H1 (cell line): ENCODE results near the gene CLN5.

ENCODE experiments used
- BCL11A ChIP-seq, 2 experiments: IDR thresholded peaks; one replicate each; pipeline ENCODE4 v1.6.1; 2011; ENCODE audit warnings: low read depth in 2 of 2, low read length in 2 of 2, mild to moderate bottlenecking in 2 of 2
- CTCF ChIP-seq, 3 experiments: IDR thresholded peaks; 1 replicate in 2 of 3; 2 replicates in 1 of 3; pipeline versions ENCODE4 v1.5.1 to v1.6.1; 2011; ENCODE audit warnings: low read length in 3 of 3, mild to moderate bottlenecking in 3 of 3, inconsistent platforms in 2 of 3, low read depth in 1 of 3, moderate library complexity in 1 of 3; ENCODE audit not compliant: insufficient read depth in 1 of 3; ENCODE audit errors: control extremely low read depth in 1 of 3
- E2F6 ChIP-seq: IDR thresholded peaks from 2 replicates; pipeline ENCODE4 v1.6.1; 2012; ENCODE audit warnings: inconsistent platforms
- EZH2 ChIP-seq: fragments of 200-600 bp; sonication (generic); IDR thresholded peaks from 2 replicates; pipeline ENCODE4 v1.7.1; 2012; ENCODE audit warnings: low read depth, mild to moderate bottlenecking, moderate library complexity, low read length, inconsistent platforms; ENCODE audit not compliant: severe bottlenecking
- GABPA ChIP-seq: IDR thresholded peaks from 2 replicates; pipeline ENCODE4 v1.6.1; 2011; ENCODE audit warnings: mild to moderate bottlenecking, low read length, moderate library complexity, borderline replicate concordance; ENCODE audit not compliant: insufficient read depth
- NANOG ChIP-seq: IDR thresholded peaks from 2 replicates; pipeline ENCODE4 v1.6.1; 2011; ENCODE audit warnings: low read length, low read depth, mild to moderate bottlenecking, inconsistent platforms; ENCODE audit not compliant: insufficient read depth, poor library complexity, severe bottlenecking
- POLR2A ChIP-seq, 2 experiments: IDR thresholded peaks; 1 replicate in 1 of 2; 2 replicates in 1 of 2; pipeline ENCODE4 v1.6.1; 2011; ENCODE audit warnings: low read depth in 2 of 2, low read length in 2 of 2, mild to moderate bottlenecking in 2 of 2; ENCODE audit errors: control extremely low read depth in 1 of 2
- POLR2AphosphoS5 ChIP-seq: IDR thresholded peaks from 2 replicates; pipeline ENCODE4 v1.6.1; 2011; ENCODE audit warnings: low read depth, low read length
- SP1 ChIP-seq: IDR thresholded peaks from 2 replicates; pipeline ENCODE4 v1.6.1; 2011; ENCODE audit warnings: low read depth, low read length
- SRF ChIP-seq: IDR thresholded peaks from 2 replicates; pipeline ENCODE4 v1.6.1; 2011; ENCODE audit warnings: mild to moderate bottlenecking, low read depth, low read length, moderate library complexity

GRCh38 chr13:76973920-76974617 lies 17.8 kb upstream of the CLN5 start:
- TF ChIP-seq NANOG (no peak), CTCF (IDR thresholded peaks at IDR 0.05; ENCODE audit: control extremely low read depth in 1 of 3, insufficient read depth in 1 of 3, low read depth in 1 of 3, low read length in 3 of 3) (no peak), E2F6 (no peak), SP1 (no peak), POLR2AphosphoS5 (no peak), SRF (no peak), GABPA (no peak), POLR2A (IDR thresholded peaks at IDR 0.05; ENCODE audit: control extremely low read depth in 1 of 2, low read depth in 2 of 2, low read length in 2 of 2) (no peak), EZH2 (no peak), BCL11A (IDR thresholded peaks at IDR 0.05; ENCODE audit: low read depth in 2 of 2, low read length in 2 of 2) (no peak)
